Activated CD4-positive, CD25-positive, alpha-beta regulatory T cell treated with anti-CD3 and anti-CD28 coated beads, Interleukin-2, amount 50 U/mL, for 24 hours (primary cell): ENCODE results near the gene CALN1.
"Not testable (repeated sequence)": the region's sequence is repeated elsewhere in the genome, so short reads cannot be mapped to it uniquely, and the experiment has no call there.

Source experiments
- ATAC-seq, 2 donors: fragments of 150-1000 bp; cut with Tn5 transposase; one replicate each; pipeline ENCODE4 v1.10.0; 2021; ENCODE audit warnings: mild to moderate bottlenecking in 1 of 2, moderate library complexity in 1 of 2

CALN1 gene

DNA sequence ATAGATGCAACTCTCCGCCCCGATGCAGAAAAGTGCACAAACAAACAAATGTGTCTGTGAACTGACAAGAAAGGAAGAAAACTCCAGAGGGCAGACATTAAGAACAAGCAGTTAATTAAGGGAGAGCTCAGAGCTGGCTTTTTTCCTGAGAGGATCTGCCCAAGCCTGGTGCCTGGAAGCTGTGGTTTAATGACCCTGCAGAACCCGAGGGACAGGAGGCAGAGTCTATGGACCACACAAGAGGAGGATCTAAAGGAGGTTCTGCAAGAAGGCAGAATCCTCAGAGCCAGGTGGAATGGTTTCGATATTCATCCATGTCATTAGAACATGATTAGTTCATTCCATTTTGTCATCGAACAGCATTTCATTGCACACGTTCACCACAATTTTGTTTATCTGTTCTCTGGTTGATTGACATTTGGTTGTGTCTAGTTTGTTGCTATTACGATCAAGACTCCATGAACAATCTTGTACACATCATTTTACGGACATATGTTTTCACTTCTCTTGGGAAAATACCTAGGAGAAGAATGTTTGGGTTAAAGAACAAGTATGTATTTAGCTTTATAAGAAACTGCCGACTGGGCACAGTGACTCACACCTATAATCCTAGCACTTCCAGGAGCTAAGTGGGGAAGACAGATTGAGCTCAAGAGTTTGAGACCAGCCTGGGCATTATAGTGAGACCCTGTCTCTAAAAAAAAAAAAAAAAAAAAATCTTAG, 560.2 kb downstream of the CALN1 start:
- no peak for ATAC-seq

GRCh38 chr7:71846160-71846559, 566.0 kb downstream of the CALN1 start:
- no peak for ATAC-seq

GRCh38 chr7:71843676-71844075, 568.5 kb downstream of the CALN1 start:
- ATAC-seq: no peak

- no peak for ATAC-seq
Observed at GRCh38 chr7:71842786-71843185, 569.4 kb downstream of the CALN1 start.

DNA sequence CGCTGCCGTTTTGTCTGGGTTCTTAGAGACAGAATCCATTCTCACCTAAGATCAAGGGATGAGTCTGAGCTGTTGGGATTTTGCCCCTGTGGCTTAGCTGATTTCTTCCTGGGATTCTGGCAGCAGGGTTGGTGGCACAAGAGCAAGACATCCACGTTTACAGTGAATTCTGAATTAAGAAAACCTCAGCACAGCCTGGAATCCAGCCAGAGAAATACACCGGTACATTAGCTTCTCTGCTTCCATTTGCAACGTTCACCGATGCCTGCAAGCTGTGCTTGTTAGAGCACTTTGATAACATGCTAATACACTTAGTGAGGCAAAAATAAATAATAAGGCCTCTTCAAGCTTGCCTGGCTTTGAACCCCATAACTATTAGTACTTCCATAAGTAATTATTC, 569.8 kb downstream of the CALN1 start:
- ATAC-seq: no peak

GRCh38 chr7:71835056-71835455, 577.1 kb downstream of the CALN1 start:
- ATAC-seq: no peak

DNA sequence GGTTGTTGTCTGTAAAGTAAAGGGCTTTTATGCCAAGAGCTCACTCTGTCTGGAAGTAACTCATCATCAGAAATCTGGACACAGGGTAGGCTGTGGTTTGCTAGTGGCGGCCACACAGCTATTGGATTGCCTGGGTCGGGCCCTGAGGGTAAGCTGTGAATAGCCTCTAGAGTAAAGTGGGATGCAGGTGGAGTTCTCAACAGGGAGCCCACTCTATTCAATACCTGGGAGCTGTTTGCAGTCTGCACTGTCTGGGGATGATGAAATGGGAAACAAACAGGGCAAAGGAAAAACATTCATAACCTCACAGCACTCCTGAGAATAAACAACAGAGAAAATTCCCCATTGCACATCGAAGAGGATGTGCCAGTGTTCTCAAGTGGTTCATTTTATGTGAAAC, 582.6 kb downstream of the CALN1 start:
- no peak for ATAC-seq

DNA sequence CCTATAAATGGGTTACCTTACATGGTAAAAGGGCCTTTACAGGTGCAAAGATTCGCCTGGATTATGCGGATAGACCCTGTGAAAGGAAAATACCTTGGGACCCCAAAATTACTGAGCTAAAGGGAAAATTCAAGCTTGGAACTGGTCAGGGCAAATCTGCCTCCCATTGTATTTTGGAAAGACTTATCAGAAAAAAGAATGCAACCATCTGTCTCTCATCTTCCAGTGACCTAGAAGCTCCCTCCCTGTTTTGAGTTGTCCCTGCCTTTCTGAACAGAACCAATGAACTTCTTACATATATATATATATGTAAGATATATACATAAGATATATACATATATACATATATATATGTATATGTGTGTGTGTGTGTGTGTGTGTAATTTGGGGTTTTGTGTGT, 583.8 kb downstream of the CALN1 start:
- no peak for ATAC-seq

GRCh38 chr7:71826141-71826540, 586.0 kb downstream of the CALN1 start:
- ATAC-seq: no peak

GRCh38 chr7:71824006-71824760, 588.0 kb downstream of the CALN1 start:
- ATAC-seq: no peak

- not testable (repeated sequence) for ATAC-seq
Observed at GRCh38 chr7:71822406-71822805, 589.7 kb downstream of the CALN1 start.

DNA sequence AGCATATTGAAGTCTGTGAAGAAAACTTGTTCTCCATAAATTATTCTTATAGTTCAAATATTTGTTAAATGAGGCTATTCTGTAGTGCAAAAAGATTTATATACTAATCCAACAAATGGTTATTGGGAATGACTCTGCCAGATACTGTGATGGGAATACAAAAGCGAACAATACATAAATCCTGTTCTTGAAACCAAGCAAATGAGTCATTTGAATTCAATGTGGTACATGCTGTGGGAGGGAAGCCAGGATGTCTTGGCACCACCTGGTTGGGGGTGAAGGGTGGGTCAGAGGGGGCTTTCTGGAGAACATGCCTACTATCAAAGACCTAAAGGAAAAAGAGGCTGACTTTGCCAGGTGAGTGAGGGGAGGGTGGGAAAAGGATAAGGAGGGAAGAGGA, 594.2 kb downstream of the CALN1 start:
- no peak for ATAC-seq

- no peak for ATAC-seq
Observed at GRCh38 chr7:71808115-71808514, 604.0 kb downstream of the CALN1 start.

GRCh38 chr7:71804256-71804655, 607.9 kb downstream of the CALN1 start:
- ATAC-seq: no peak

DNA sequence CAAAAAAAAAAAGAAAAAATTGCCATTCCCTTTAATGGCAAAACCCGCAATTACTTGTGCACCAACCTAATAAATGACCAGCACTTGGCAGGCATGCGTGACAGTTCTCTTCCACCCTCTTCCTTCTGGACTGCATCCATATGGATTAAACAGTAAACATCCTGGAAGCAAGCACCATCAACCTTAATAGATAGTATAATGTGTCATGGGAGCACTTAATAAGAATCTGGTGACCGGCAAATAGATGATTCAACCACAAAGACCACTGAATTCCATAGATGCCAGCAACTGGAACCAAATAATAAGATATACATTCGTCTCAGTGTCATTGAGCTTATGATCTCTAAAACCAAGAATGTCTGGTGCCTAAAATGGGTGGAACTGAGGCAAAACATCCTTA, 610.2 kb downstream of the CALN1 start:
- no peak for ATAC-seq

GRCh38 chr7:71800321-71800720, 611.8 kb downstream of the CALN1 start:
- ATAC-seq: no peak

DNA sequence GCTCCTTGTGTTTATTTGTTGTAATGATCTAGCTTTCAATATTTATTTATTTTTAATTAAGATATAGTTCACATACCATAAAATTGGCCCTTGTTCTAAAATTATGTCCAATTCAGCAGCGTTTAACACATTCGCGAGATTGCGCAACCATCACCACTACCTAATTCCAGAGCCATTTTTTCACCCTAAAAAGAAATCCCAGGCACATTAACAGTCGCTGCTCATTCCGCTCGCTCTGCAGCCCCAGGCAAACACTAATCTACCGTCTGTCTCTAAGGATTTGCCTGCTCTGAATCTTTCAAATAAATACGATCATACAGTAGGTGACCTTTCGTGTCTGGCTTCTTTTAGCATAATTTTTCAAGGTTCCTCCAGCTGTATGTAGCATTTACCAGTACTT, 616.7 kb downstream of the CALN1 start:
- no peak for ATAC-seq

- ATAC-seq: no peak
Observed at GRCh38 chr7:71793251-71793650, 618.9 kb downstream of the CALN1 start.

DNA sequence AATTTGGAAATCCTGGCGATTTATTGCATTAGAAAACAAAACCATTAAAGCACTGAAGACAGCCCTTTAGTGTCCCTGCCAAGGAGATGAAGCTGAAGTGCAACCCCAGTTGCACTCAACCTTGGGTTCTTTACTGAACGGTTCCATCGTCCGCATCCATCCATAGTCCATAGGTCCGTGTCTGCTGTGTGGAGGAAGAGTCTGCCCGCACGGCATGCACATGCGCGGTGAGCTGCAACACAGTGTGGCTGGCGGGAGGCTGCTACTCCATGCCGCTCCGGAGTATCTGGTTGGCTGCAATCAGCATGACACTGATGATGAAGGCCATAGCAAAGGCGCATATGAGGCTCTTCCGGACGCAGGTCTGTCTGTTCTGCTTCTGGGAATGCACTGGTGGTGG, 624.6 kb downstream of the CALN1 start:
- no peak for ATAC-seq

DNA sequence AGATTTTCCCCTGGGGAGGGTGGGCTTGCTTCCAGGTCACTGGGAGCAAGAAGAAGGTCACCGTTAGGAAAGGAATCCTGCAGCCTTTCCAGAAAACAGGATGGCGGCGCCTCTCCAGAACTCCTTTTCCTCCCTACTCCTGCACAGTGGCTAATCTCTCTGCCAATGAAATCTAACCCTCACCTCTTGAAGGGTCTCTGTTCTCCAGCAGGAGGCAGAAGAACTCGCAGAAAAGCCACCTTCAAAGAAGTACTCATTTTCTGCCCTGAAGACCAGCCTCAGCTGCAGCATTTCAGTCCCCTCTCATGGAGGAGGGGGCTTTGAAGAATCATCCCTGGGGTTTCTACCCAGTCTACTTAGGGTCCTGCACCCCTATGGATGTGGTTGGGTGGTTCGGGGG, 626.9 kb downstream of the CALN1 start:
- ATAC-seq: no peak

- ATAC-seq: no peak
Observed at GRCh38 chr7:71784781-71785180, 627.4 kb downstream of the CALN1 start.

- no peak for ATAC-seq
Observed at GRCh38 chr7:71784180-71784579, 628.0 kb downstream of the CALN1 start.

- ATAC-seq: no peak
Observed at GRCh38 chr7:71783779-71784178, 628.4 kb downstream of the CALN1 start.

- no peak for ATAC-seq
Observed at GRCh38 chr7:71782051-71782450, 630.1 kb downstream of the CALN1 start.

DNA sequence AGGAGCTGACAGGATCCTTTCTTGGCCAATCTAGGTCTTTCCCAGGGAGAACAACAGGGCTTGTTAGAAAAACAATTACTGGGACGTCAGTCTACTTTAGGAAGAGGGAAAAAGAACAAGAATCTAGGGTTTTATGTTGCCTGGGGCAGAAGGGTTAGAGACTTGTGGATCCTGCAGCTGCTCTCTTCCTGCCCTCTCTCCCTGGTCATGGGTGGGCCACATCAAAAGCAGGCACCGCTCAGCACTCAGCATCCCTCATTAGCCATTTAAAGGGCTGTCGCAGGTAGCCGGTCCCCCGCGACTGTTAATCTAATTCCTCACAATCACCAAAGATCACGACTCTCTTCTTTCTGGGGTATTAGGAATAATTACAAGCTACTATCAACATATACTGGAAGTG, 631.9 kb downstream of the CALN1 start:
- ATAC-seq: no peak
